HL-60 (cell line): Measurements from ENCODE around the gene KRTAP10-7.

Source experiments
- DNase-seq, 2 experiments: peaks; one replicate each; pipeline ENCODE4 v3.0.0-alpha.2; 2010 to 2020; ENCODE audit warnings: low read depth in 1 of 2, low spot score in 1 of 2
- H3K27ac ChIP-seq: fragments of 250-450 bp; sonication (Bioruptor Pico); replicated peaks from 2 replicates; pipeline ENCODE4 v1.5.1; 2020; ENCODE audit warnings: mild to moderate bottlenecking, moderate library complexity
- H3K27me3 ChIP-seq: fragments of 250-450 bp; sonication (Bioruptor Pico); 2 replicates; pipeline ENCODE4 v1.5.1; 2021; ENCODE audit warnings: mild to moderate bottlenecking, moderate library complexity; ENCODE audit not compliant: insufficient read depth, poor library complexity, severe bottlenecking
- H3K4me3 ChIP-seq: replicated peaks from 2 replicates; pipeline ENCODE4 v1.5.1; 2011; ENCODE audit warnings: mild to moderate bottlenecking, control low read depth, low read length; ENCODE audit not compliant: insufficient read depth
- GABPA ChIP-seq: IDR thresholded peaks from 2 replicates; pipeline ENCODE4 v1.6.1; 2012; ENCODE audit warnings: low read depth
- POLR2AphosphoS5 ChIP-seq: IDR thresholded peaks from 2 replicates; pipeline ENCODE4 v1.6.1; 2012; ENCODE audit warnings: low read depth
- REST ChIP-seq: IDR thresholded peaks from 2 replicates; pipeline ENCODE4 v1.6.1; 2012; ENCODE audit warnings: low read depth; ENCODE audit not compliant: insufficient replicate concordance
- SPI1 ChIP-seq: IDR thresholded peaks from 2 replicates; pipeline ENCODE4 v1.6.1; 2012; ENCODE audit warnings: low read depth, mild to moderate bottlenecking, borderline replicate concordance
- TF ChIP-seq, protein P1 (sequence below): IDR thresholded peaks from one replicate; pipeline ENCODE4 v1.5.1; 2011; ENCODE audit warnings: low read length, control low read depth, inconsistent platforms; ENCODE audit not compliant: insufficient read depth

KRTAP10-7 gene

GRCh38 chr21:44581158-44581557 lies 19.2 kb upstream of the KRTAP10-7 start:
- TF ChIP-seq POLR2AphosphoS5 (no peak), GABPA (no peak)
- no peak overlapping the region for H3K27ac ChIP-seq
- H3K4me3 ChIP-seq, result no peak overlapping the region
- no peaks in the 10 kb centered on the region for H3K27me3 ChIP-seq
- no peak for DNase-seq

DNA sequence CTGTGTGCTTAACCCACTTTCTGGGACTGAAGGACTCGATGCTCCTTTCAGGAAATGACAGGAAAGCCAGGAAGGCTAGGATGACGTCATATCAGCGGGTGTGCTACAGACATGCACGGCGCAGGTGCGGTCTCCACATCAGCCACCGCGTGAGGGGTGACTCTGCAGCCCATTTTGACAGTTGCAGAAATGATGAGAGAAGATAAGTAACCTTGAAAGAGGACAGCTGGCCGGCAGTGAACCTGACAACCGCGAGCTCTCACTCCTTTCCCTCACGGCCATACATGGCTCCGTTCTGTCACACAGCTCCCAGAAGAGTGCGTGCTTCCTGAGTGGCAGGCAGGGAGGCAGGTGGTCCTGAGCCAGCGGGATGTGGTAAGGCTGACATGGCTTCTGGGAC lies 18.3 kb upstream of the KRTAP10-7 start:
- Histone ChIP-seq H3K27me3 (no peaks in the 10 kb centered on the region), H3K4me3 (no peak overlapping the region), H3K27ac (no peak overlapping the region)
- no peak for DNase-seq
- no peak for TF ChIP-seq POLR2AphosphoS5
- TF ChIP-seq SPI1, result no peak
- TF ChIP-seq REST, result no peak
- TF ChIP-seq GABPA, result no peak
- TF ChIP-seq, protein P1, sequence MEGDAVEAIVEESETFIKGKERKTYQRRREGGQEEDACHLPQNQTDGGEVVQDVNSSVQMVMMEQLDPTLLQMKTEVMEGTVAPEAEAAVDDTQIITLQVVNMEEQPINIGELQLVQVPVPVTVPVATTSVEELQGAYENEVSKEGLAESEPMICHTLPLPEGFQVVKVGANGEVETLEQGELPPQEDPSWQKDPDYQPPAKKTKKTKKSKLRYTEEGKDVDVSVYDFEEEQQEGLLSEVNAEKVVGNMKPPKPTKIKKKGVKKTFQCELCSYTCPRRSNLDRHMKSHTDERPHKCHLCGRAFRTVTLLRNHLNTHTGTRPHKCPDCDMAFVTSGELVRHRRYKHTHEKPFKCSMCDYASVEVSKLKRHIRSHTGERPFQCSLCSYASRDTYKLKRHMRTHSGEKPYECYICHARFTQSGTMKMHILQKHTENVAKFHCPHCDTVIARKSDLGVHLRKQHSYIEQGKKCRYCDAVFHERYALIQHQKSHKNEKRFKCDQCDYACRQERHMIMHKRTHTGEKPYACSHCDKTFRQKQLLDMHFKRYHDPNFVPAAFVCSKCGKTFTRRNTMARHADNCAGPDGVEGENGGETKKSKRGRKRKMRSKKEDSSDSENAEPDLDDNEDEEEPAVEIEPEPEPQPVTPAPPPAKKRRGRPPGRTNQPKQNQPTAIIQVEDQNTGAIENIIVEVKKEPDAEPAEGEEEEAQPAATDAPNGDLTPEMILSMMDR, result no peak

- no peak for TF ChIP-seq REST
- Histone ChIP-seq H3K27me3 (no peaks in the 10 kb centered on the region), H3K27ac (no peak overlapping the region), H3K4me3 (no peak overlapping the region)
- no peak for DNase-seq
Observed at GRCh38 chr21:44583089-44583799, 17.2 kb upstream of the KRTAP10-7 start.

DNA sequence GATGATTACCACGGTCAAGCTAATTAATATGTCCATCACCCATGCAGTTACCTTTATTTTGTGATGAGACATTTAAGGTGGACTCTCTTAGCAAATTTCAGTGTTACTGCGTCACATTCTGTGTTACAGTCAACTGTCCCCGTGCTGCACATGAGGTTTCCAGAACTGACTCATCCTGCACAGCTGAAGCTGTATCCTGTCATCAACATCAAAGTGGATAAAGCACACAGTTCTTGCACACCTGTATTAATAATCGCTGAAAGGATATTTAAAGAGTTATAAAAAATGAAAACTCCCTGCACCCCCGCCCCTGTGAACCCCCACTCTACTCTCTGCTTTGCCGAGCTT lies 16.6 kb upstream of the KRTAP10-7 start:
- DNase-seq, result no peak
- no peaks in the 10 kb centered on the region for H3K27me3 ChIP-seq
- TF ChIP-seq SPI1 (no peak), GABPA (no peak), REST (no peak), POLR2AphosphoS5 (no peak)
- TF ChIP-seq, protein P1, result no peak
- H3K27ac ChIP-seq, result no peak overlapping the region
- H3K4me3 ChIP-seq, result no peak overlapping the region
